Thoracic aorta (tissue), 2 donors: ENCODE results near the gene LELP1. TPM values are rescaled to one million over a fixed set of nuclear protein-coding genes. Genes with fewer than 3 reads are reported as not detected.

Source experiments
- ATAC-seq: fragments of 150-250 bp; one replicate; pipeline ENCODE4 v1.8.0; 2017; ENCODE audit warnings: low read depth; ENCODE audit not compliant: insufficient number of reproducible peaks, low FRiP score
- DNase-seq: peaks from one replicate; pipeline ENCODE4 v3.0.0-alpha.2; 2020; ENCODE audit warnings: low spot score
- H3K27ac ChIP-seq, 2 donors: fragments of 200-600 bp; sonication (generic); 1 replicate in 1 of 2; 2 replicates in 1 of 2; pipeline ENCODE4 v1.5.1; 2016; ENCODE audit warnings: mild to moderate bottlenecking in 2 of 2, moderate library complexity in 2 of 2
- H3K27me3 ChIP-seq: fragments of 200-600 bp; sonication (generic); replicated peaks from 2 replicates; pipeline ENCODE4 v1.6.0; 2016; ENCODE audit warnings: mild to moderate bottlenecking; ENCODE audit not compliant: insufficient read depth
- H3K36me3 ChIP-seq: fragments of 200-600 bp; sonication (generic); one replicate; pipeline ENCODE4 v1.5.1; 2016
- H3K4me1 ChIP-seq, 2 donors: fragments of 200-600 bp; sonication (generic); 1 replicate in 1 of 2; 2 replicates in 1 of 2; pipeline versions ENCODE4 v1.5.1 to v1.6.0; 2016; ENCODE audit warnings: low read depth in 2 of 2, mild to moderate bottlenecking in 1 of 2; ENCODE audit not compliant: control insufficient read depth in 1 of 2
- H3K4me3 ChIP-seq: fragments of 200-600 bp; sonication (generic); 2 replicates; pipeline ENCODE4 v1.5.1; 2016; ENCODE audit warnings: mild to moderate bottlenecking
- H3K9me3 ChIP-seq: fragments of 200-600 bp; sonication (generic); 2 replicates; pipeline ENCODE4 v1.5.1; 2016
- total RNA-seq, 2 donors: library from RNA; depleted of rRNA; stranded (reverse); fragments of >200 nt; gene quantifications; one replicate each; pipeline versions ENCODE4 v1.1.0 to v1.2.3, GENCODE V29; 2016
- TF ChIP-seq, protein P1 (sequence below): fragments of 200-600 bp; sonication (generic); IDR thresholded peaks from one replicate; pipeline ENCODE4 v1.5.1; 2019; ENCODE audit warnings: antibody characterized with exemption

Gene LELP1
- not detected for total RNA-seq

DNA sequence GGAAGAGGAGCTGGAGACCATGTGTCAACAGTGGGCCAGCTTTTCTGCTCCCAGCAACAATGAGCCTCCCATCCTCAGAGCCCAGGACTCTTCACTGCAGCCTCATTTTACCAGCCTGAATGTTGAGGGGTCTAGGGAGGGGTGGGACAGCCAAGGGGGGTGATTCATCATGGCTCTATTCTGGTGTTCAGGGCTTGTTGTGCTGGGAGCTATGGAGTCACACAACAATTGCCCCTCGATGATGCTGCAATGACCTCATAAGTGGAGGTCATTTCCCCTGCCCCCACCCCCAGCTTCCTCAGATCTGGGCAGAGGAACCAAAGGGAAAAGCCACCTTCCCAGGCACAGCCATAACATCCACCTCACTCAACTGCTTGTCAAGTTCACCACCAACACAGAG is at the start of gene LELP1:
Gene LELP1, plus strand, starts transcription at position 301 of the 400 bp plus-strand sequence. CDS start 1,278 bp downstream, outside the sequence.
- Histone ChIP-seq H3K27ac (no peak within 1 kb of the TSS), H3K4me1 (no peaks in the 10 kb centered on the region), H3K36me3 (no peaks in the 10 kb centered on the region), H3K27me3 (no peaks in the 10 kb centered on the region), H3K4me3 (no peak within 1 kb of the TSS), H3K9me3 (no peaks in the 10 kb centered on the region)
- no peak for DNase-seq
- ATAC-seq = no peak
- TF ChIP-seq, protein P1, sequence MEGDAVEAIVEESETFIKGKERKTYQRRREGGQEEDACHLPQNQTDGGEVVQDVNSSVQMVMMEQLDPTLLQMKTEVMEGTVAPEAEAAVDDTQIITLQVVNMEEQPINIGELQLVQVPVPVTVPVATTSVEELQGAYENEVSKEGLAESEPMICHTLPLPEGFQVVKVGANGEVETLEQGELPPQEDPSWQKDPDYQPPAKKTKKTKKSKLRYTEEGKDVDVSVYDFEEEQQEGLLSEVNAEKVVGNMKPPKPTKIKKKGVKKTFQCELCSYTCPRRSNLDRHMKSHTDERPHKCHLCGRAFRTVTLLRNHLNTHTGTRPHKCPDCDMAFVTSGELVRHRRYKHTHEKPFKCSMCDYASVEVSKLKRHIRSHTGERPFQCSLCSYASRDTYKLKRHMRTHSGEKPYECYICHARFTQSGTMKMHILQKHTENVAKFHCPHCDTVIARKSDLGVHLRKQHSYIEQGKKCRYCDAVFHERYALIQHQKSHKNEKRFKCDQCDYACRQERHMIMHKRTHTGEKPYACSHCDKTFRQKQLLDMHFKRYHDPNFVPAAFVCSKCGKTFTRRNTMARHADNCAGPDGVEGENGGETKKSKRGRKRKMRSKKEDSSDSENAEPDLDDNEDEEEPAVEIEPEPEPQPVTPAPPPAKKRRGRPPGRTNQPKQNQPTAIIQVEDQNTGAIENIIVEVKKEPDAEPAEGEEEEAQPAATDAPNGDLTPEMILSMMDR = no peak

DNA sequence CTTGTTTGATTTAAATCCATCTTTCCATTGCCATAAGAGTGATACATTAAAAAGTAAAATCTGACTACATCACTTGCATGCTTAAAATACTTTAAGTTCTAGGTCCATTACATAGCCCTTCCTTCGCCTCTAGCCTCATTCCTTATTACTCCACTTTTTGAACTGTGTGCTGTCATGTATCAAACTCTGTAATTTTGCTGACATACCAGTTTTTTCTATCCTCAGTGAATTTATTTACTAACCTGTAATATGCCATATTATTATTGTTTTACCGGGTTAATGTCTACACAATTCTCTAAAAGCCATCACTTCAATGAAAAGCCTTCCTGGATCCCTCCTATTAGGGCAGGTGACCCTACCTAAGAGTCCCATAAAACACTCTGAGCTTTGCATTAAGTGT is 47.7 kb upstream of the LELP1 start:
- no peaks in the 10 kb centered on the region for H3K4me1 ChIP-seq
- no peaks in the 10 kb centered on the region for H3K36me3 ChIP-seq
- peaks cover 3% of the 10 kb centered on the region for H3K9me3 ChIP-seq
- H3K27me3 ChIP-seq = no peaks in the 10 kb centered on the region
- no peak overlapping the region for H3K4me3 ChIP-seq
- TF ChIP-seq, protein P1 = no peak
- ATAC-seq (no peak), DNase-seq (no peak)
- H3K27ac ChIP-seq = no peak overlapping the region

GRCh38 chr1:153168686-153169085 is 34.5 kb upstream of the LELP1 start:
- H3K4me1 ChIP-seq = no peaks in the 10 kb centered on the region
- no peaks in the 10 kb centered on the region for H3K36me3 ChIP-seq
- no peaks in the 10 kb centered on the region for H3K27me3 ChIP-seq
- TF ChIP-seq, protein P1 = no peak
- no peak for ATAC-seq
- DNase-seq = no peak
- no peak overlapping the region for H3K27ac ChIP-seq
- H3K9me3 ChIP-seq = no peaks in the 10 kb centered on the region
- H3K4me3 ChIP-seq = no peak overlapping the region

DNA sequence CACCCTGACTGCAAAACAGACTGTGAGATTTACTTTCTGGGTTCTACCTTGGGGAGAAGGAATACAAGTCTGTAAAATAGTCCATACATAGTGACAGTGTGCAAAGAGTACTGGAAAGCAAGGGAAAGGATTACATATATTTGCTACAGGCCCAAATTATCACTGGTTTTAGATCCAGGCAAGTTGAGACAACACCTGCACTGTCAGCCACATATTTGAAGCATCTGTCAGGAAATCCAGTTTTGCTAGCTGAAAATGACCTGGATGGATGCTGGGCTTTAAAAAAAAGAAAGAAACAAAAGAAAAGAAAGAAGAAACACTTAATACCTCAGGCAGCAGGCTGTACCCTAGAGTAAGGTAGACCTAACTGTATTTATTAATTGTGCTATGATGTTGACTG is 28.6 kb upstream of the LELP1 start:
- Histone ChIP-seq H3K36me3 (no peaks in the 10 kb centered on the region), H3K4me1 (no peaks in the 10 kb centered on the region), H3K27ac (no peak overlapping the region), H3K9me3 (no peaks in the 10 kb centered on the region), H3K27me3 (no peaks in the 10 kb centered on the region), H3K4me3 (no peak overlapping the region)
- DNase-seq (no peak), ATAC-seq (no peak)
- TF ChIP-seq, protein P1 = no peak

GRCh38 chr1:153178922-153179321 is 24.3 kb upstream of the LELP1 start:
- no peaks in the 10 kb centered on the region for H3K4me1 ChIP-seq
- H3K9me3 ChIP-seq = no peaks in the 10 kb centered on the region
- no peak overlapping the region for H3K27ac ChIP-seq
- no peak for ATAC-seq
- no peak overlapping the region for H3K4me3 ChIP-seq
- no peaks in the 10 kb centered on the region for H3K36me3 ChIP-seq
- no peak for DNase-seq
- H3K27me3 ChIP-seq = no peaks in the 10 kb centered on the region
- TF ChIP-seq, protein P1 = no peak
